Measurements from ENCODE around the gene ZNF735. TPM values are rescaled to one million over a fixed set of nuclear protein-coding genes. Genes with fewer than 3 reads are reported as not detected.
"Not testable (repeated sequence)": the region's sequence is repeated elsewhere in the genome, so short reads cannot be mapped to it uniquely, and the experiment has no call there.

Gene ZNF735
- total RNA-seq, result not detected in 2 replicates

DNA sequence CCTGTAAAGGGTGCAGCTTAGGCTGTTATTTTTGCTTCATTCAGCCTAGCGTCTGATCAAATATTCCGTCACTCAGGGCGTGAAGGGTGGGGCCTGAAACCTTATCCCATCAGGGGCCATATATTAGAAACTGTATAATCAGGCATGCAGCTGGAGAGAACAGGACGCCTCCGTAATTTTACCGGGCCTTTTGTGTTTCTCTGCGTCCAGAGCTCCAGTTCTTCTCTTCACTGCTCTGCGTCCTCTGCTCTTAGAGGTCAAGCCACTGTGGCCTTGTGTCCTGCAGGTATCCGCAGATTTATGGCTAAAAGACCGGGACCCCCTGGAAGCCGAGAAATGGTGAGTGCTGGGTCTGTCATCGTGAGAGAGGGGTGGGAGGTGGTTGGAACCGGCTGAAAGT lies at the start of gene ZNF735:
Gene ZNF735, plus strand, starts transcription at position 301 of the 400 bp plus-strand sequence. Its CDS starts 0 bp downstream, at position 301.
- TF ChIP-seq, protein P1, sequence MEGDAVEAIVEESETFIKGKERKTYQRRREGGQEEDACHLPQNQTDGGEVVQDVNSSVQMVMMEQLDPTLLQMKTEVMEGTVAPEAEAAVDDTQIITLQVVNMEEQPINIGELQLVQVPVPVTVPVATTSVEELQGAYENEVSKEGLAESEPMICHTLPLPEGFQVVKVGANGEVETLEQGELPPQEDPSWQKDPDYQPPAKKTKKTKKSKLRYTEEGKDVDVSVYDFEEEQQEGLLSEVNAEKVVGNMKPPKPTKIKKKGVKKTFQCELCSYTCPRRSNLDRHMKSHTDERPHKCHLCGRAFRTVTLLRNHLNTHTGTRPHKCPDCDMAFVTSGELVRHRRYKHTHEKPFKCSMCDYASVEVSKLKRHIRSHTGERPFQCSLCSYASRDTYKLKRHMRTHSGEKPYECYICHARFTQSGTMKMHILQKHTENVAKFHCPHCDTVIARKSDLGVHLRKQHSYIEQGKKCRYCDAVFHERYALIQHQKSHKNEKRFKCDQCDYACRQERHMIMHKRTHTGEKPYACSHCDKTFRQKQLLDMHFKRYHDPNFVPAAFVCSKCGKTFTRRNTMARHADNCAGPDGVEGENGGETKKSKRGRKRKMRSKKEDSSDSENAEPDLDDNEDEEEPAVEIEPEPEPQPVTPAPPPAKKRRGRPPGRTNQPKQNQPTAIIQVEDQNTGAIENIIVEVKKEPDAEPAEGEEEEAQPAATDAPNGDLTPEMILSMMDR (IDR thresholded peaks at IDR 0.05; ENCODE audit: insufficient read depth, low read length, severe bottlenecking), result no peak
- no peaks in the 10 kb centered on the region for H3K36me3 ChIP-seq (ENCODE audit: control insufficient read depth, insufficient read depth, low read length)

DNA sequence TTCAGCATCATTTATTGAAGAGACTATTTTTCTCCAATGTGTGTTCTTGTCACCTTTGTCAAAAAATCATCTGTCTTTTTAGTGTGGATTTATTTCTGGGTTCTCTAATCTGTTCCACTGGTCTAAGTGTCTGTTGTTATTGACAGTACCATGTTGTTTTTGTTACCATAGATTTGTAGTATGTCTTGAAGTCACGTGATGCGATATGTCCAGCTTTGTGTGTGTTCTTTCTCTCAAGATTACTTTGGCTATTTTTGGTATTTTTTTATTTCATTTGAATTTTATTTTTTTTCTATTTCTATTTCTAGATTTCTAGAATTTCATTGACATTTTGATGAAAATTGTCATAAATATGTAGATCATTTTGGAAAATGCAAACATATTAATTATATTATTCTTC lies 36.0 kb upstream of the ZNF735 start:
- not testable (repeated sequence) for DNase-seq (ENCODE audit: low read depth); H3K27me3 ChIP-seq (ENCODE audit: control insufficient read depth, insufficient read depth, low read length); H3K4me3 ChIP-seq (ENCODE audit: low read depth, low read length); FAIRE-seq; H3K36me3 ChIP-seq (ENCODE audit: control insufficient read depth, insufficient read depth, low read length)

More for the DNA sequence above, at the start of gene ZNF735:
- DNase-seq (ENCODE audit: low read depth) (no peak), FAIRE-seq (no peak)
- no peaks in the 10 kb centered on the region for H3K27me3 ChIP-seq (ENCODE audit: control insufficient read depth, insufficient read depth, low read length)
- no peak within 1 kb of the TSS for H3K4me3 ChIP-seq (ENCODE audit: low read depth, low read length)

DNA sequence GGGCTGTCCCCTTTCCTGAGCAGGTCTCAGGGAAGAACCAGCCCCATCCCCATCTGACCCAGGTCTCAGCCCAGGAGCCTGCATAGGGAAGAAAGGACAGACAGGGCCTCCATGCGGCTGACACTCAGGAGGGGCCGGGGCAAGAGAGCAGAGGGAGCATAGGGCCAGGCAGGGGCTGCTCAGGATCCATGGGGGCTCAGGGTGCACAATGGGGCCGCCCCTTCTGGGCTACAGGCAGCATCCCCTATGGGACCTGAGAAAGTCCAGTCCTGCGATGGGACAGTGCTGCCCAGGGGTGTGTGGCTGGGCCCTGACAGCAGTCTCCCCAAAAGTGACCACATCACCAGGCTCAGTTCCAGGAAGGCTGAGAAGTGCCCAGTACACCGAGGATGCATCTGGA lies 32.7 kb upstream of the ZNF735 start:
- DNase-seq (ENCODE audit: low read depth) (no peak), FAIRE-seq (peak; percentile 47)
- no peaks in the 10 kb centered on the region for H3K36me3 ChIP-seq (ENCODE audit: control insufficient read depth, insufficient read depth, low read length)
- H3K27me3 ChIP-seq (ENCODE audit: control insufficient read depth, insufficient read depth, low read length), result no peaks in the 10 kb centered on the region
- TF ChIP-seq, protein P1 (IDR thresholded peaks at IDR 0.05; ENCODE audit: insufficient read depth, low read length, severe bottlenecking), result no peak
- no peak overlapping the region for H3K4me3 ChIP-seq (ENCODE audit: low read depth, low read length)

DNA sequence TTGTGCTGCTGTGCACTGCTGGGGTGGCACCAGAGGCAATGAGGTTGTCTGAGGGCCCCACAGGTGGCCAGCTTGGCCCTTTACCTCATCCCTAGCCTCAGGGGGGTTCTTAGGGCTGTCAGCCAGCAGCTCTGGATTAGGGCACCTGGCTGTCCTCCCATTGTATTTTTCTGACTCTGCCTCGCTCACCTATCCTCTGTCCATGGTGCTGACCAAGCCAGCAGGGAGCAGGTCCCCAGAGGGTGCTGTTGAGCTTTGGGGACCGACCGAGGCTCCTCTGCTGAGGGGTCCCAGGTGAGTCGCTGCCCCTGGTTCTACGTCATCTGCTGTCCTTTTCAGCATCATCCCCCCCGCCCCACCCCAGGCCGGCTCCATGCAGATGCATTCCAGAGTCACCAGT lies 32.1 kb upstream of the ZNF735 start:
- Histone ChIP-seq H3K36me3 (ENCODE audit: control insufficient read depth, insufficient read depth, low read length) (no peaks in the 10 kb centered on the region), H3K27me3 (ENCODE audit: control insufficient read depth, insufficient read depth, low read length) (no peaks in the 10 kb centered on the region), H3K4me3 (ENCODE audit: low read depth, low read length) (no peak overlapping the region)
- FAIRE-seq (no peak), DNase-seq (ENCODE audit: low read depth) (no peak)
- TF ChIP-seq, protein P1 (IDR thresholded peaks at IDR 0.05; ENCODE audit: insufficient read depth, low read length, severe bottlenecking), result peak; percentile 10

DNA sequence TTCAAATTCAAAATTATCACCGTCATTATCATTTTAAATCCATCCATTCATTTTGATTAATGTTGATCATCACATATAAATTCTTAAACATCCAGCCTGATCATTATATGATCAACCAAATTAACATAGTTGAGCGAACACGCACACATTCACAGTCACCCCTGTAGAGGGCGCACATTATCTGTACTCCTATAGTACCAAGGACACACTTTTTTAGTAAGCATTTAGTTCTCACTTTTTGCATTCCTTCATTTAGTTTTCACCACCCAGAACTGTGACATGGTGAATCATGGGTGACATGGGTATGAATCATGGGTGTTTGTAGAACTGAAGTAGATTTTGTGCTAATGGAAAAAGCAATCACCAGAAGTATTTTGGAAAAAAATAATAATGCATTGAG lies 26.0 kb upstream of the ZNF735 start:
- DNase-seq (ENCODE audit: low read depth), result peak; percentile 21
- H3K4me3 ChIP-seq (ENCODE audit: low read depth, low read length), result no peak overlapping the region

DNA sequence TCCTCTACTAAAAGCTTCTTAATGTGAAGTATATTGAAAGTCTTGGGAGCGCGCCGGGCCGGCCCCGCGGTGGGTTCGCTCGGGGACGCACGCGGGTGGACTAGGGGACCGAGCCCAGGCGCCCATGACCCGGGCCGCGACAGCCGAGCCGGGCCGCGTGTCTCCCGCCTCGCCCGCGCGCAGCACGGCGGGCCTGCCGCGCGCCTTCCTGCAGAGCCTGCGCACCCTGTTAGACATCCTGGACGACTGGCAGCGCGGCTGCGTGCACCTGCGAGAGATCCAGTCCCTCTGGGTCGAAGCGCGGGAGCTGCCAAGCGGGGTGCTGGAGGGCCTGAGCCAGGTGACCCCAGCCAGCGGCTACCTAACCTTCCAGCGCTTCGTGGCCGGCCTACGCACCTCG lies 25.4 kb upstream of the ZNF735 start:
- TF ChIP-seq, protein P1 (IDR thresholded peaks at IDR 0.05; ENCODE audit: insufficient read depth, low read length, severe bottlenecking), result no peak
- H3K36me3 ChIP-seq (ENCODE audit: control insufficient read depth, insufficient read depth, low read length), result no peaks in the 10 kb centered on the region
- H3K4me3 ChIP-seq (ENCODE audit: low read depth, low read length), result no peak overlapping the region
- H3K27me3 ChIP-seq (ENCODE audit: control insufficient read depth, insufficient read depth, low read length), result no peaks in the 10 kb centered on the region
- DNase-seq (ENCODE audit: low read depth) (no peak), FAIRE-seq (no peak)

More for the DNA sequence above, 26.0 kb upstream of the ZNF735 start:
- Histone ChIP-seq H3K36me3 (ENCODE audit: control insufficient read depth, insufficient read depth, low read length) (no peaks in the 10 kb centered on the region), H3K27me3 (ENCODE audit: control insufficient read depth, insufficient read depth, low read length) (no peaks in the 10 kb centered on the region)
- TF ChIP-seq, protein P1 (IDR thresholded peaks at IDR 0.05; ENCODE audit: insufficient read depth, low read length, severe bottlenecking), result no peak
- FAIRE-seq, result no peak

Measured in bronchial epithelial cell (primary cell).